Body of pancreas (tissue), 4 donors: ENCODE measurements around the gene COL4A2.

Source experiments
- CTCF ChIP-seq, 7 experiments: fragments of 450-650 bp in 4 of 7; fragments of 200-600 bp in 3 of 7; sonication (generic) in 3 of 7; IDR thresholded peaks; one replicate each; pipeline ENCODE4 v1.5.1; 2016 to 2019; ENCODE audit warnings: antibody characterized with exemption in 7 of 7
- POLR2A ChIP-seq, 3 donors: fragments of 450-650 bp; IDR thresholded peaks; one replicate each; pipeline ENCODE4 v1.6.1; 2016; ENCODE audit warnings: antibody characterized with exemption in 3 of 3, mild to moderate bottlenecking in 2 of 3

DNA sequence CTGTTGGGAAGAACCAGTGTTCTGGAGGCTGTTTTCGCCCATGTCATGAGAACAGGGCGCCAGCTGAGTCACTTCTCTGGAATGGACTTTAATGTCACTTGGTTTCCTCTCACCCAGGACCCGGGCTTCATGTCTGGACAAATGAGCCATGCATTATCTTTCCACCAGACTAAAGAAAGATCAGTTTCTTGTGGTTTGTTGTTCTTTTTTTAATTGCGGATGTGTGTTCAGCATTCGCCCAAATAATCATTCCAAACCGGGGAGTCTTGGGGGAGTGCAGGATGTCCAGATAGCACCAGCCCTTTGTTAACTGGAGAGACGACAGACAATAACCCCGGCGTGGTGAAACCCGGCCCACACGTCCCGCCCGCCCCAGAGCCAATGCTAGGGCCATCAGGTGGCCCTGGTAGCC, 102.5 kb downstream of the COL4A2 start:
- TF ChIP-seq POLR2A (IDR thresholded peaks at IDR 0.05) (no peak), CTCF (IDR thresholded peaks at IDR 0.05) (no peak)
